ENCODE measurements around the gene RTP3.

Gene RTP3

DNA sequence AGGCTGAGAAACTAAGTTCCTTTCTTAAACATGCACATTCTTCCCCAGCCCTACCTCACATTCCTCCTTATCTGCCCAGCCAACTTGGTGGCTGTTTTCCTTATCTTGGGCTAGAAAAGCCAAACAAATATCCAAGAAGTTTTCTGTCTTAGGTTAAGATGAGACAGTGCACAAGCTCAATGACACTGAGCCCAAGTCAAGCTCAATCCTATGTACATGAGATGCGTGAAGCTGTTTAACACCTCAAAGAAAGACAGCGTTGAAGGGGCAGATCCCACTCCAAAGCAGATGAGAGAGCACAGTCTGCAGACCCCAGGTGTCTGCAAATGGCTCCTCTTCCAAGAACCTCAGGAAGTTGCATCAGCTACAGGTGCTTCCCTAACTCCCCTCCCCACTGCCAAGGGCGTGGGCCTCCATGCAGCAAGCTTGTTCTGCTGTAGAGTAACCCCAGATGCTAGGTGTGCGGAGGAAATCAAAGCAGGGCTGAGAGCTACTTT lies 51.7 kb downstream of the RTP3 start:
- Histone ChIP-seq H3K36me3 (replicated peaks; ENCODE audit: insufficient read depth, low read length) (no peaks in the 10 kb centered on the region), H3K9me2 (replicated peaks; ENCODE audit: insufficient read depth, low read length) (no peaks in the 10 kb centered on the region), H3K4me2 (ENCODE audit: low read depth, low read length) (peak overlapping the region; percentile 9; the same call in 1 of the 2 replicates), H3K4me1 (ENCODE audit: low read length) (peaks cover 41% of the 10 kb centered on the region), H3K27me3 (replicated peaks; ENCODE audit: insufficient read depth, low read length) (no peaks in the 10 kb centered on the region), H3K4me3 (ENCODE audit: low read length) (no peak overlapping the region), H3F3A (ENCODE audit: insufficient read depth, low read length) (peaks cover 20% of the 10 kb centered on the region), H2AFZ (ENCODE audit: low read length) (peak overlapping the region; percentile 37), H3K79me2 (ENCODE audit: low read length) (no peaks in the 10 kb centered on the region), H3K9ac (ENCODE audit: low read length) (no peak overlapping the region), H4K20me1 (ENCODE audit: insufficient read depth, low read length) (no peaks in the 10 kb centered on the region), H3K9me3 (replicated peaks; ENCODE audit: insufficient read depth, low read length) (no peaks in the 10 kb centered on the region), H3K27ac (ENCODE audit: low read length) (no peak overlapping the region)
- DNase-seq, result peak; percentile 10
- TF ChIP-seq EZH2 (optimal IDR thresholded peaks at IDR 0.05; ENCODE audit: low read depth, low read length) (no peak), EZH2phosphoT487 (IDR thresholded peaks at IDR 0.05; ENCODE audit: low read length) (no peak)
- TF ChIP-seq, protein P1, sequence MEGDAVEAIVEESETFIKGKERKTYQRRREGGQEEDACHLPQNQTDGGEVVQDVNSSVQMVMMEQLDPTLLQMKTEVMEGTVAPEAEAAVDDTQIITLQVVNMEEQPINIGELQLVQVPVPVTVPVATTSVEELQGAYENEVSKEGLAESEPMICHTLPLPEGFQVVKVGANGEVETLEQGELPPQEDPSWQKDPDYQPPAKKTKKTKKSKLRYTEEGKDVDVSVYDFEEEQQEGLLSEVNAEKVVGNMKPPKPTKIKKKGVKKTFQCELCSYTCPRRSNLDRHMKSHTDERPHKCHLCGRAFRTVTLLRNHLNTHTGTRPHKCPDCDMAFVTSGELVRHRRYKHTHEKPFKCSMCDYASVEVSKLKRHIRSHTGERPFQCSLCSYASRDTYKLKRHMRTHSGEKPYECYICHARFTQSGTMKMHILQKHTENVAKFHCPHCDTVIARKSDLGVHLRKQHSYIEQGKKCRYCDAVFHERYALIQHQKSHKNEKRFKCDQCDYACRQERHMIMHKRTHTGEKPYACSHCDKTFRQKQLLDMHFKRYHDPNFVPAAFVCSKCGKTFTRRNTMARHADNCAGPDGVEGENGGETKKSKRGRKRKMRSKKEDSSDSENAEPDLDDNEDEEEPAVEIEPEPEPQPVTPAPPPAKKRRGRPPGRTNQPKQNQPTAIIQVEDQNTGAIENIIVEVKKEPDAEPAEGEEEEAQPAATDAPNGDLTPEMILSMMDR (IDR thresholded peaks at IDR 0.05; ENCODE audit: low read length), result no peak

DNA sequence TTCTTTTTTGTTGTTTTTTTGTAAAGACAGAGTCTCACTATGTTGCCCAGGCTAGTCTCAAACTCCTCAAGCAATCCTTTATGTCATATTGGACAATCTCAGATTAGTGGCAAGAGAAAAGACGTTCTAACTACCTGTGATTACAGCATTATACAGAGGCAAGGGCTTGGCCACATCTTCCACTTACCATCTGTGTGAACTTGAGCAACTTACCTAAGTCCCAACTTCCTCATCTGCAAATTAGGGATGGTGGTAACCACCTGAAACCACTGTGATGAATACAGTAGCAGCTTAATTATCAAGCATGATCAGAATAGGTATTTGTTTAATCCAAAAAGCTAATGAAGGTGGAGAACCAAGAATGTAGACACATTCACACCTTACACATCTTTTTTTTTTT lies 52.2 kb downstream of the RTP3 start:
- H3K36me3 ChIP-seq (replicated peaks; ENCODE audit: insufficient read depth, low read length), result no peaks in the 10 kb centered on the region
- H3K9me2 ChIP-seq (replicated peaks; ENCODE audit: insufficient read depth, low read length), result no peaks in the 10 kb centered on the region
- DNase-seq, result no peak
- peak overlapping the region; percentile 9; the same call in 1 of the 2 replicates for H3K4me2 ChIP-seq (ENCODE audit: low read depth, low read length)
- H3K27me3 ChIP-seq (replicated peaks; ENCODE audit: insufficient read depth, low read length), result no peaks in the 10 kb centered on the region
- 0 out of 2 replicates have a peak overlapping the region, but pooled peaks have one; percentile 37 for H2AFZ ChIP-seq (ENCODE audit: low read length)
- no peaks in the 10 kb centered on the region for H3K79me2 ChIP-seq (ENCODE audit: low read length)
- H3F3A ChIP-seq (ENCODE audit: insufficient read depth, low read length), result peaks cover 20% of the 10 kb centered on the region
- H3K9ac ChIP-seq (ENCODE audit: low read length), result no peak overlapping the region
- H3K4me1 ChIP-seq (ENCODE audit: low read length), result peaks cover 40% of the 10 kb centered on the region
- TF ChIP-seq EZH2 (optimal IDR thresholded peaks at IDR 0.05; ENCODE audit: low read depth, low read length) (no peak), EZH2phosphoT487 (IDR thresholded peaks at IDR 0.05; ENCODE audit: low read length) (no peak)
- TF ChIP-seq, protein P1 (IDR thresholded peaks at IDR 0.05; ENCODE audit: low read length), result no peak
- H4K20me1 ChIP-seq (ENCODE audit: insufficient read depth, low read length), result no peaks in the 10 kb centered on the region
- no peaks in the 10 kb centered on the region for H3K9me3 ChIP-seq (replicated peaks; ENCODE audit: insufficient read depth, low read length)
- H3K27ac ChIP-seq (ENCODE audit: low read length), result no peak overlapping the region
- no peak overlapping the region for H3K4me3 ChIP-seq (ENCODE audit: low read length)

All from MM.1S (cell line).